HEK293 (cell line): ENCODE data around the gene ZNF670.
"Not testable (repeated sequence)": the region's sequence is repeated elsewhere in the genome, so short reads cannot be mapped to it uniquely, and the experiment has no call there.

Experiments
- CTCF ChIA-PET: fragments of 350-600 bp; formaldehyde crosslinking; extraction: SDS; loops from one replicate; lab custom pipeline; 2021; ENCODE audit warnings: antibody characterized with exemption; lab: Yijun Ruan, JAX
- POLR2A ChIA-PET: fragments of 300-600 bp; formaldehyde crosslinking; extraction: SDS; loops from one replicate; lab custom pipeline; 2020; ENCODE audit warnings: antibody characterized with exemption, inconsistent platforms; lab: Yijun Ruan, JAX
- H3K27ac ChIP-seq: fragments of 200-500 bp; sonication (Bioruptor generic); 2 replicates; pipeline ENCODE4 v1.5.1; 2014; ENCODE audit warnings: low read depth, low read length, control low read depth, inconsistent platforms; ENCODE audit errors: extremely low read depth
- H3K36me3 ChIP-seq, 2 experiments: fragments of 200-500 bp in 1 of 2; sonication (Bioruptor generic) in 1 of 2; 1 replicate in 1 of 2; 2 replicates in 1 of 2; pipeline ENCODE4 v1.5.1; 2014 to 2017; ENCODE audit warnings: inconsistent platforms in 2 of 2, low read length in 2 of 2; ENCODE audit not compliant: control insufficient read depth in 2 of 2, insufficient read depth in 1 of 2
- H3K4me1 ChIP-seq: fragments of 200-500 bp; sonication (Bioruptor generic); 2 replicates; pipeline ENCODE4 v1.5.1; 2014; ENCODE audit warnings: mild to moderate bottlenecking, low read length, inconsistent platforms; ENCODE audit not compliant: control insufficient read depth, insufficient read depth
- H3K4me3 ChIP-seq: 2 replicates; pipeline ENCODE4 v1.5.1; 2011; ENCODE audit warnings: low read depth, mild to moderate bottlenecking, control low read depth, low read length, moderate library complexity
- H3K9me3 ChIP-seq: fragments of 200-500 bp; sonication (Bioruptor generic); 2 replicates; pipeline ENCODE4 v1.5.1; 2014; ENCODE audit warnings: low read depth, low read length, inconsistent platforms; ENCODE audit not compliant: control insufficient read depth, insufficient read depth
- BCL11A ChIP-seq: fragments of 450-650 bp; formaldehyde crosslinking; IDR thresholded peaks from 2 replicates; pipeline ENCODE4 v1.5.1; 2016; ENCODE audit warnings: low read depth, missing biosample characterization, missing genetic modification characterization
- KLF1 ChIP-seq: fragments of 450-650 bp; formaldehyde crosslinking; IDR thresholded peaks from 2 replicates; pipeline ENCODE4 v1.5.1; 2016; ENCODE audit warnings: missing biosample characterization, missing genetic modification characterization
- KLF8 ChIP-seq: fragments of 450-650 bp; formaldehyde crosslinking; IDR thresholded peaks from 2 replicates; pipeline ENCODE4 v1.5.1; 2016; ENCODE audit warnings: missing biosample characterization, missing genetic modification characterization
- MYNN ChIP-seq: fragments of 450-650 bp; formaldehyde crosslinking; IDR thresholded peaks from 2 replicates; pipeline ENCODE4 v1.5.1; 2016; ENCODE audit warnings: missing biosample characterization, missing genetic modification characterization, borderline replicate concordance
- SP2 ChIP-seq: fragments of 450-650 bp; formaldehyde crosslinking; IDR thresholded peaks from 2 replicates; pipeline ENCODE4 v1.5.1; 2016; ENCODE audit warnings: missing biosample characterization, missing genetic modification characterization
- ZFP3 ChIP-seq: fragments of 450-650 bp; formaldehyde crosslinking; IDR thresholded peaks from 2 replicates; pipeline ENCODE4 v1.5.1; 2016; ENCODE audit warnings: low read depth, missing biosample characterization, missing genetic modification characterization
- ZNF155 ChIP-seq: fragments of 450-650 bp; formaldehyde crosslinking; IDR thresholded peaks from 2 replicates; pipeline ENCODE4 v1.5.1; 2016; ENCODE audit warnings: missing biosample characterization, missing genetic modification characterization
- ZNF157 ChIP-seq: fragments of 450-650 bp; formaldehyde crosslinking; IDR thresholded peaks from 2 replicates; pipeline ENCODE4 v1.5.1; 2016; ENCODE audit warnings: missing biosample characterization, missing genetic modification characterization
- ZNF184 ChIP-seq: fragments of 450-650 bp; IDR thresholded peaks from 2 replicates; pipeline ENCODE4 v1.5.1; 2018; ENCODE audit warnings: missing biosample characterization, mild to moderate bottlenecking, missing genetic modification characterization
- ZNF37A ChIP-seq: fragments of 450-650 bp; IDR thresholded peaks from 2 replicates; pipeline ENCODE4 v1.5.1; 2018; ENCODE audit warnings: missing biosample characterization, missing genetic modification characterization
- ZNF48 ChIP-seq: fragments of 450-650 bp; formaldehyde crosslinking; IDR thresholded peaks from 2 replicates; pipeline ENCODE4 v1.5.1; 2016; ENCODE audit warnings: missing biosample characterization, missing genetic modification characterization
- ZNF558 ChIP-seq: fragments of 450-650 bp; formaldehyde crosslinking; IDR thresholded peaks from 2 replicates; pipeline ENCODE4 v1.5.1; 2016; ENCODE audit warnings: missing biosample characterization, missing genetic modification characterization
- ZNF768 ChIP-seq: fragments of 450-650 bp; formaldehyde crosslinking; IDR thresholded peaks from 2 replicates; pipeline ENCODE4 v1.5.1; 2018; ENCODE audit warnings: missing biosample characterization, mild to moderate bottlenecking, missing genetic modification characterization
- ZNF776 ChIP-seq: fragments of 450-650 bp; formaldehyde crosslinking; IDR thresholded peaks from 2 replicates; pipeline ENCODE4 v1.5.0; 2017; ENCODE audit warnings: missing biosample characterization, missing genetic modification characterization, borderline replicate concordance
- TF ChIP-seq, protein P1 (sequence below): fragments of 450-650 bp; formaldehyde crosslinking; IDR thresholded peaks from 2 replicates; pipeline ENCODE4 v1.5.1; 2016; ENCODE audit warnings: missing biosample characterization, missing genetic modification characterization, borderline replicate concordance
- TF ChIP-seq, protein P2 (sequence below): fragments of 450-650 bp; formaldehyde crosslinking; IDR thresholded peaks from 2 replicates; pipeline ENCODE4 v1.5.0; 2017; ENCODE audit warnings: missing biosample characterization, missing genetic modification characterization, borderline replicate concordance
- TF ChIP-seq, protein P3 (sequence below): fragments of 450-650 bp; formaldehyde crosslinking; IDR thresholded peaks from 2 replicates; pipeline ENCODE4 v1.5.1; 2016; ENCODE audit warnings: missing biosample characterization, missing genetic modification characterization

Gene ZNF670

DNA sequence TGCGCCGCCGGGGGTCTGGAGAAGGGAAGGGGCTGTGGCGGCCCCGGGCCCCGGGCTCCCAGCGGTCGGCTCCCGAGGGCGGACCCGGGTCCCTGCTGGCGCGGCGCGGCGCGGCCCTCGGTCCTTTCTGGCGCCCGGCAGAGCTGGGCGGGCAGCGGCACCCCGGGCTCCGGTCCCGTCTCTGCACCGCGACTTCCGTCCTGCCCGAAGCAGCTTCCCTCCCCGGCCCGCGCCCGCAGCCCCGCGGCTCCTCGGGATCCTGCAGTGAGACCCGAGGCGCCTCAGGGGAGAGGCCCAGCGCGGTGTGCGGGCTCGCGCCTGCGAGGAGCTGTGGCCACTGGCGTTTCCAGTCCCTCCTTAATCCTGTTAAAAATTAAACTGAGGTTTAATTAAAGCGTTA, 48.0 kb upstream of the ZNF670 start:
- H3K4me1 ChIP-seq, H3K36me3 ChIP-seq, POLR2A ChIA-PET, H3K27ac ChIP-seq, CTCF ChIA-PET, H3K9me3 ChIP-seq, H3K4me3 ChIP-seq: not testable (repeated sequence)

DNA sequence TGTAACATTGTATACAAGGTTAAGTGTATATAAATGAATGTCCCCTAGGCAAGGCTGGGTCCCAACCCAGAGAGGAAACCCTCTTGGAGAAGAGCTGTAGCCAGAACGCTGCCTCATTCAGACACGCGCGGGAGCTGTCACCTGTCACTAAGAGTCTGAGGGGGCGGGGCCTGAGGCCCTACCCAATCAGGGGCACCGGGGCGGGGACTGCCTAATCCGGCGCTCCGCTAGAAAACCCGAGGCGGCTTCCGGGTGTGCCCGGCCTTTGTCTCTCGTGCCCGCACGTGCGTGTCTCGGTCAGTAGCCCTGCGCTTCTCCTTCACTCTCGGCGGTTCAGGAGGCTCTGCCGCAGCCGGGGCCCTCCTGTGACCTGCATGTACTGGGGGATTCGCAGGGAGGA, 47.6 kb upstream of the ZNF670 start:
- H3K36me3 ChIP-seq, POLR2A ChIA-PET, H3K4me1 ChIP-seq, H3K27ac ChIP-seq, H3K9me3 ChIP-seq, CTCF ChIA-PET, H3K4me3 ChIP-seq: not testable (repeated sequence)

DNA sequence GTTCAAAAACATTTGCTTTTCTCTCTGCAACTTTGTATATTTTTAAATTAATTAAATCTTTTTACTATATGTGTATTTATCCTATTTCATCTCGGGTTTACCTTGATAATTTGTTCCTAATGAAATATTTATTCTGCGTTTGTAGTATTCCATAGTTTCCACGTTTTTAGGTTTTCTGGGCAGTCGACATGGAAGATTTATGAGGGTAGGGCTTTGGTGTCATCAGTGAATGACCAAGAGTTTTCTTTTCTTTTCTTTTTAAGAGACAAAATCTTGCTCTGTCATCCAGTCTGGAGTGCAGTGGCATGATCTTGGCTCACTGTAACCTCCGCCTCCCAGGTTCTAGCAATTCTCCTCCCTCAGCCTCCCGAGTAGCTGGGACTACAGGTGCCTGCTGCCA, 42.8 kb upstream of the ZNF670 start:
- no peaks in the 10 kb centered on the region for H3K4me1 ChIP-seq
- no peaks in the 10 kb centered on the region for H3K36me3 ChIP-seq
- CTCF ChIA-PET, result no interaction called here
- POLR2A ChIA-PET, result no interaction called here
- H3K4me3 ChIP-seq, result no peak overlapping the region
- no peak overlapping the region for H3K27ac ChIP-seq
- TF ChIP-seq, protein P1, sequence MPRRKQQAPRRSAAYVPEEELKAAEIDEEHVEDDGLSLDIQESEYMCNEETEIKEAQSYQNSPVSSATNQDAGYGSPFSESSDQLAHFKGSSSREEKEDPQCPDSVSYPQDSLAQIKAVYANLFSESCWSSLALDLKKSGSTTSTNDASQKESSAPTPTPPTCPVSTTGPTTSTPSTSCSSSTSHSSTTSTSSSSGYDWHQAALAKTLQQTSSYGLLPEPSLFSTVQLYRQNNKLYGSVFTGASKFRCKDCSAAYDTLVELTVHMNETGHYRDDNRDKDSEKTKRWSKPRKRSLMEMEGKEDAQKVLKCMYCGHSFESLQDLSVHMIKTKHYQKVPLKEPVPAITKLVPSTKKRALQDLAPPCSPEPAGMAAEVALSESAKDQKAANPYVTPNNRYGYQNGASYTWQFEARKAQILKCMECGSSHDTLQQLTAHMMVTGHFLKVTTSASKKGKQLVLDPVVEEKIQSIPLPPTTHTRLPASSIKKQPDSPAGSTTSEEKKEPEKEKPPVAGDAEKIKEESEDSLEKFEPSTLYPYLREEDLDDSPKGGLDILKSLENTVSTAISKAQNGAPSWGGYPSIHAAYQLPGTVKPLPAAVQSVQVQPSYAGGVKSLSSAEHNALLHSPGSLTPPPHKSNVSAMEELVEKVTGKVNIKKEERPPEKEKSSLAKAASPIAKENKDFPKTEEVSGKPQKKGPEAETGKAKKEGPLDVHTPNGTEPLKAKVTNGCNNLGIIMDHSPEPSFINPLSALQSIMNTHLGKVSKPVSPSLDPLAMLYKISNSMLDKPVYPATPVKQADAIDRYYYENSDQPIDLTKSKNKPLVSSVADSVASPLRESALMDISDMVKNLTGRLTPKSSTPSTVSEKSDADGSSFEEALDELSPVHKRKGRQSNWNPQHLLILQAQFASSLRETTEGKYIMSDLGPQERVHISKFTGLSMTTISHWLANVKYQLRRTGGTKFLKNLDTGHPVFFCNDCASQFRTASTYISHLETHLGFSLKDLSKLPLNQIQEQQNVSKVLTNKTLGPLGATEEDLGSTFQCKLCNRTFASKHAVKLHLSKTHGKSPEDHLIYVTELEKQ (tag by site-specific recombination), result no peak
- no peak for TF ChIP-seq ZNF48 (tag by site-specific recombination)
- no peak for TF ChIP-seq ZNF776
- TF ChIP-seq KLF1, result no peak
- no peak for TF ChIP-seq ZNF155
- no peak for TF ChIP-seq ZNF157
- TF ChIP-seq MYNN (tag by site-specific recombination), result no peak
- TF ChIP-seq ZNF558, result no peak
- TF ChIP-seq SP2 (tag by site-specific recombination), result no peak
- no peak for TF ChIP-seq ZFP3 (tag by site-specific recombination)
- no peak for TF ChIP-seq ZNF184
- no peak for TF ChIP-seq ZNF37A (tag by site-specific recombination)
- TF ChIP-seq BCL11A (tag by site-specific recombination), result no peak
- TF ChIP-seq, protein P2, sequence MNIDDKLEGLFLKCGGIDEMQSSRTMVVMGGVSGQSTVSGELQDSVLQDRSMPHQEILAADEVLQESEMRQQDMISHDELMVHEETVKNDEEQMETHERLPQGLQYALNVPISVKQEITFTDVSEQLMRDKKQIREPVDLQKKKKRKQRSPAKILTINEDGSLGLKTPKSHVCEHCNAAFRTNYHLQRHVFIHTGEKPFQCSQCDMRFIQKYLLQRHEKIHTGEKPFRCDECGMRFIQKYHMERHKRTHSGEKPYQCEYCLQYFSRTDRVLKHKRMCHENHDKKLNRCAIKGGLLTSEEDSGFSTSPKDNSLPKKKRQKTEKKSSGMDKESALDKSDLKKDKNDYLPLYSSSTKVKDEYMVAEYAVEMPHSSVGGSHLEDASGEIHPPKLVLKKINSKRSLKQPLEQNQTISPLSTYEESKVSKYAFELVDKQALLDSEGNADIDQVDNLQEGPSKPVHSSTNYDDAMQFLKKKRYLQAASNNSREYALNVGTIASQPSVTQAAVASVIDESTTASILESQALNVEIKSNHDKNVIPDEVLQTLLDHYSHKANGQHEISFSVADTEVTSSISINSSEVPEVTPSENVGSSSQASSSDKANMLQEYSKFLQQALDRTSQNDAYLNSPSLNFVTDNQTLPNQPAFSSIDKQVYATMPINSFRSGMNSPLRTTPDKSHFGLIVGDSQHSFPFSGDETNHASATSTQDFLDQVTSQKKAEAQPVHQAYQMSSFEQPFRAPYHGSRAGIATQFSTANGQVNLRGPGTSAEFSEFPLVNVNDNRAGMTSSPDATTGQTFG (tag by site-specific recombination), result no peak
- TF ChIP-seq, protein P3, sequence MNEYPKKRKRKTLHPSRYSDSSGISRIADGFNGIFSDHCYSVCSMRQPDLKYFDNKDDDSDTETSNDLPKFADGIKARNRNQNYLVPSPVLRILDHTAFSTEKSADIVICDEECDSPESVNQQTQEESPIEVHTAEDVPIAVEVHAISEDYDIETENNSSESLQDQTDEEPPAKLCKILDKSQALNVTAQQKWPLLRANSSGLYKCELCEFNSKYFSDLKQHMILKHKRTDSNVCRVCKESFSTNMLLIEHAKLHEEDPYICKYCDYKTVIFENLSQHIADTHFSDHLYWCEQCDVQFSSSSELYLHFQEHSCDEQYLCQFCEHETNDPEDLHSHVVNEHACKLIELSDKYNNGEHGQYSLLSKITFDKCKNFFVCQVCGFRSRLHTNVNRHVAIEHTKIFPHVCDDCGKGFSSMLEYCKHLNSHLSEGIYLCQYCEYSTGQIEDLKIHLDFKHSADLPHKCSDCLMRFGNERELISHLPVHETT (tag by site-specific recombination), result no peak
- TF ChIP-seq KLF8 (tag by site-specific recombination), result no peak
- no peak for TF ChIP-seq ZNF768 (tag by site-specific recombination)
- H3K9me3 ChIP-seq, result no peaks in the 10 kb centered on the region

DNA sequence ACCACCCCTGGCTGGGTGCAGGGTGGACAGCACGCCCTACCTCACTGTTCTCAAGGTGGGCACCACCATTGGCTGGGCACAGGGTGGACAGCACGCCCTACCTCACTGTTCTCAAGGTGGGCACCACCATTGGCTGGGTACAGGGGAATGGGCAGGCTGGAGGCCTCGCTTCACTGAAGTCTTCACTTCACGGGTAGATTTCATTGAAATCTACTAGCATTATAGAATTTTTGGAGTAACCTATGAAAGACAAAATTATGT, 41.7 kb upstream of the ZNF670 start:
- H3K27ac ChIP-seq, H3K4me1 ChIP-seq, POLR2A ChIA-PET, H3K36me3 ChIP-seq, H3K4me3 ChIP-seq, CTCF ChIA-PET, H3K9me3 ChIP-seq: not testable (repeated sequence)
